IMR-90 (cell line): ENCODE data around the gene GALNT12.

Experiments
- CEBPB ChIP-seq: IDR thresholded peaks from 2 replicates; pipeline ENCODE4 v1.6.1; 2012; ENCODE audit warnings: low read depth, low read length, improper control_type of control experiment
- CHD1 ChIP-seq: IDR thresholded peaks from 2 replicates; pipeline ENCODE4 v1.6.1; 2012; ENCODE audit warnings: low read depth, low read length, improper control_type of control experiment
- CTCF ChIP-seq: conservative IDR thresholded peaks from 2 replicates; pipeline ENCODE4 v1.5.1; 2012; ENCODE audit warnings: mild to moderate bottlenecking, low read depth, low read length, improper control_type of control experiment
- MAFK ChIP-seq: IDR thresholded peaks from 2 replicates; pipeline ENCODE4 v1.6.1; 2012; ENCODE audit warnings: low read depth, low read length, improper control_type of control experiment
- MXI1 ChIP-seq: IDR thresholded peaks from 2 replicates; pipeline ENCODE4 v1.6.1; 2012; ENCODE audit warnings: low read depth, mild to moderate bottlenecking, low read length, moderate library complexity, borderline replicate concordance
- POLR2A ChIP-seq: IDR thresholded peaks from 2 replicates; pipeline ENCODE4 v1.6.1; 2012; ENCODE audit warnings: mild to moderate bottlenecking, low read depth, low read length
- RAD21 ChIP-seq: IDR thresholded peaks from 2 replicates; pipeline ENCODE4 v1.6.1; 2012; ENCODE audit warnings: low read length, improper control_type of control experiment

GRCh38 chr9:98866435-98867102 is 59.1 kb downstream of the GALNT12 start:
- TF ChIP-seq CHD1 (no peak), RAD21 (no peak), POLR2A (no peak), CTCF (no peak), MAFK (no peak), MXI1 (no peak), CEBPB (no peak)
